ENCODE results near the gene RP2.

DNA sequence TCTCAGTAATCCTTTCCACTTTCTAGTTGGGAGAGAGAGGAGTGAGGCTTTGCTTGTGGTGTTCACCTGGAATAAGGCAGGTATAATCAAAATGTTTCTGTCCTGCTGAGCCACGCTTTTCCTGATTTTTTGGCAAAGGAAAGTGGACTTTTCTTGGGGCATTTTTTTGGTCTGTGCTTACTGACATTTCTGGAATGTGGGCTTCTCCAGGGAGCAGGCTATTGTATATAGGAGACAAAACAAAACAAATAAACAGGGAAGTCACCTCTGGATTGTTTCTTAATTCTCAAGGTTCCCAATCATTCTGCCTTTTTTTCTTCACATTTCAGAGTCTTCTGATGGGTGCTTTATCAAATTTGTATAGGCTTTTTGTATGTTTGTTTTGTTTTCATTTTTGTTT, 25.7 kb upstream of the RP2 start:
- TF ChIP-seq, protein P1, sequence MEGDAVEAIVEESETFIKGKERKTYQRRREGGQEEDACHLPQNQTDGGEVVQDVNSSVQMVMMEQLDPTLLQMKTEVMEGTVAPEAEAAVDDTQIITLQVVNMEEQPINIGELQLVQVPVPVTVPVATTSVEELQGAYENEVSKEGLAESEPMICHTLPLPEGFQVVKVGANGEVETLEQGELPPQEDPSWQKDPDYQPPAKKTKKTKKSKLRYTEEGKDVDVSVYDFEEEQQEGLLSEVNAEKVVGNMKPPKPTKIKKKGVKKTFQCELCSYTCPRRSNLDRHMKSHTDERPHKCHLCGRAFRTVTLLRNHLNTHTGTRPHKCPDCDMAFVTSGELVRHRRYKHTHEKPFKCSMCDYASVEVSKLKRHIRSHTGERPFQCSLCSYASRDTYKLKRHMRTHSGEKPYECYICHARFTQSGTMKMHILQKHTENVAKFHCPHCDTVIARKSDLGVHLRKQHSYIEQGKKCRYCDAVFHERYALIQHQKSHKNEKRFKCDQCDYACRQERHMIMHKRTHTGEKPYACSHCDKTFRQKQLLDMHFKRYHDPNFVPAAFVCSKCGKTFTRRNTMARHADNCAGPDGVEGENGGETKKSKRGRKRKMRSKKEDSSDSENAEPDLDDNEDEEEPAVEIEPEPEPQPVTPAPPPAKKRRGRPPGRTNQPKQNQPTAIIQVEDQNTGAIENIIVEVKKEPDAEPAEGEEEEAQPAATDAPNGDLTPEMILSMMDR (conservative IDR thresholded peaks at IDR 0.05 in 1 of 2, IDR thresholded peaks at IDR 0.05 in 1 of 2; ENCODE audit: extremely low read depth in 1 of 2, insufficient read depth in 1 of 2, low read depth in 1 of 2, low read length in 2 of 2): no peak
- no peak for TF ChIP-seq EZH2 (IDR thresholded peaks at IDR 0.05; ENCODE audit: borderline replicate concordance, low read length)
